H1 (cell line): Measurements from ENCODE around the gene IL17D. TPM values are rescaled to one million over a fixed set of nuclear protein-coding genes. Genes with fewer than 3 reads are reported as not detected.

Experiments used
- CTCF ChIA-PET: fragments of 300-600 bp; sonication (Branson Sonifier 250); formaldehyde crosslinking; loops from one replicate; lab custom pipeline; 2021; ENCODE audit not compliant: partially characterized antibody; lab: Charles Lee
- POLR2A ChIA-PET: fragments of 300-600 bp; sonication (Branson Sonifier 250); formaldehyde crosslinking; loops from one replicate; lab custom pipeline; 2021; ENCODE audit warnings: inconsistent platforms; ENCODE audit not compliant: partially characterized antibody; lab: Charles Lee
- DNase-seq, 2 experiments: peaks; one replicate each; pipeline versions ENCODE4 v3.0.0 to v3.0.0-alpha.2; 2010 to 2022; ENCODE audit warnings: low spot score in 2 of 2, low read depth in 1 of 2, mixed read lengths in 1 of 2
- FAIRE-seq: peaks from 2 replicates; lab custom pipeline; 2011; peaks lifted over from hg19 to GRCh38; lab: Jason Lieb, UNC
- H2AFZ ChIP-seq: 2 replicates; pipeline ENCODE4 v1.8.1; 2012; ENCODE audit warnings: low read length, inconsistent platforms
- H2AK5ac ChIP-seq: 2 replicates; pipeline ENCODE4 v1.6.1; 2013; ENCODE audit warnings: low read depth, low read length
- H2BK120ac ChIP-seq: replicated peaks from 2 replicates; pipeline ENCODE3; 2013; ENCODE audit warnings: low read depth, low read length, inconsistent platforms
- H2BK12ac ChIP-seq: 2 replicates; pipeline ENCODE4 v1.6.1; 2013; ENCODE audit warnings: low read depth, low read length
- H2BK15ac ChIP-seq: 2 replicates; pipeline ENCODE4 v1.6.1; 2013; ENCODE audit warnings: low read length
- H2BK20ac ChIP-seq: 2 replicates; pipeline ENCODE4 v1.6.1; 2013; ENCODE audit warnings: low read length
- H2BK5ac ChIP-seq: 2 replicates; pipeline ENCODE4 v1.6.1; 2013; ENCODE audit warnings: low read depth, low read length
- H3K14ac ChIP-seq: 2 replicates; pipeline ENCODE4 v1.6.1; 2013; ENCODE audit warnings: inconsistent platforms; ENCODE audit not compliant: insufficient read length
- H3K18ac ChIP-seq: 2 replicates; pipeline ENCODE4 v1.6.1; 2013; ENCODE audit warnings: low read length; ENCODE audit errors: extremely low read depth
- H3K23ac ChIP-seq: 2 replicates; pipeline ENCODE4 v1.6.1; 2013; ENCODE audit warnings: inconsistent platforms; ENCODE audit not compliant: insufficient read length
- H3K23me2 ChIP-seq: 2 replicates; pipeline ENCODE4 v1.6.1; 2013; ENCODE audit warnings: low read depth, low read length
- H3K27ac ChIP-seq: 2 replicates; pipeline ENCODE4 v1.6.1; 2011; ENCODE audit warnings: low read depth, low read length, inconsistent platforms
- H3K27me3 ChIP-seq, 4 experiments: replicated peaks in 1 of 4; 1 replicate in 1 of 4; 2 replicates in 3 of 4; pipeline versions ENCODE4 v1.6.1 to v1.8.1; 2011 to 2013; ENCODE audit warnings: low read length in 3 of 4, mild to moderate bottlenecking in 3 of 4, inconsistent platforms in 2 of 4, mixed read lengths in 2 of 4, moderate library complexity in 1 of 4; ENCODE audit not compliant: control insufficient read depth in 3 of 4, insufficient read depth in 3 of 4; ENCODE audit errors: extremely low read depth in 1 of 4
- H3K36me3 ChIP-seq, 4 experiments: 2 replicates each; pipeline versions ENCODE4 v1.6.1 to v1.8.1; 2011 to 2013; ENCODE audit warnings: mild to moderate bottlenecking in 4 of 4, low read length in 3 of 4, moderate library complexity in 2 of 4, control low read depth in 1 of 4, inconsistent platforms in 1 of 4; ENCODE audit not compliant: insufficient read depth in 4 of 4, control insufficient read depth in 2 of 4
- H3K4ac ChIP-seq: replicated peaks from 2 replicates; pipeline ENCODE3; 2013; ENCODE audit warnings: low read length, low read depth, mixed read lengths, inconsistent platforms; ENCODE audit not compliant: insufficient read length
- H3K4me1 ChIP-seq, 4 experiments: replicated peaks in 1 of 4; 1 replicate in 1 of 4; 2 replicates in 3 of 4; pipeline versions ENCODE4 v1.6.1 to v1.8.1; 2011 to 2013; ENCODE audit warnings: low read length in 3 of 4, inconsistent platforms in 2 of 4, mixed read lengths in 1 of 4; ENCODE audit not compliant: insufficient read depth in 4 of 4, control insufficient read depth in 3 of 4
- H3K4me2 ChIP-seq, 2 experiments: 2 replicates each; pipeline versions ENCODE4 v1.6.1 to v1.8.1; 2011 to 2013; ENCODE audit warnings: low read depth in 2 of 2, low read length in 2 of 2, control low read depth in 1 of 2, inconsistent platforms in 1 of 2, mild to moderate bottlenecking in 1 of 2; ENCODE audit not compliant: insufficient read depth in 1 of 2
- H3K4me3 ChIP-seq, 4 experiments: fragments of 200-600, 300-600 bp in 1 of 4; sonication (generic), shearing (Covaris generic), sonication (Bioruptor Twin) in 1 of 4; 2 replicates each; pipeline versions ENCODE4 v1.5.1 to v1.8.1; 2011 to 2016; ENCODE audit warnings: low read length in 4 of 4, low read depth in 3 of 4, control low read depth in 2 of 4, inconsistent platforms in 2 of 4, mild to moderate bottlenecking in 2 of 4, mixed read lengths in 1 of 4, moderate library complexity in 1 of 4; ENCODE audit not compliant: insufficient read depth in 2 of 4; ENCODE audit errors: extremely low read depth in 1 of 4
- H3K56ac ChIP-seq: replicated peaks from 2 replicates; pipeline ENCODE3; 2013; ENCODE audit warnings: low read depth, mild to moderate bottlenecking, mixed read lengths, low read length, inconsistent platforms; ENCODE audit not compliant: insufficient read length
- H3K79me1 ChIP-seq: 2 replicates; pipeline ENCODE4 v1.6.1; 2013; ENCODE audit warnings: low read depth, low read length, control low read depth
- H3K79me2 ChIP-seq, 2 experiments: 2 replicates each; pipeline versions ENCODE4 v1.6.1 to v1.8.1; 2012 to 2013; ENCODE audit warnings: low read length in 2 of 2, mild to moderate bottlenecking in 2 of 2, inconsistent platforms in 1 of 2; ENCODE audit not compliant: insufficient read depth in 2 of 2, control insufficient read depth in 1 of 2
- H3K9ac ChIP-seq, 4 experiments: replicated peaks in 1 of 4; 1 replicate in 1 of 4; 2 replicates in 3 of 4; pipeline versions ENCODE4 v1.6.1 to v1.8.1; 2011 to 2013; ENCODE audit warnings: low read depth in 3 of 4, low read length in 3 of 4, control low read depth in 2 of 4, mild to moderate bottlenecking in 2 of 4, moderate library complexity in 2 of 4, inconsistent platforms in 1 of 4; ENCODE audit errors: extremely low read depth in 1 of 4
- H3K9me3 ChIP-seq, 2 experiments: 2 replicates each; pipeline versions ENCODE4 v1.6.1 to v1.8.1; 2012 to 2013; ENCODE audit warnings: mild to moderate bottlenecking in 2 of 2, moderate library complexity in 2 of 2, control low read depth in 1 of 2, inconsistent platforms in 1 of 2, low read depth in 1 of 2, low read length in 1 of 2, mixed read lengths in 1 of 2; ENCODE audit not compliant: insufficient read depth in 2 of 2
- H4K20me1 ChIP-seq, 2 experiments: replicated peaks in 1 of 2; 2 replicates each; pipeline versions ENCODE3 to v1.8.1; 2011 to 2013; ENCODE audit warnings: inconsistent platforms in 2 of 2, low read length in 2 of 2, mild to moderate bottlenecking in 1 of 2; ENCODE audit not compliant: insufficient read depth in 2 of 2, control insufficient read depth in 1 of 2
- H4K5ac ChIP-seq: 2 replicates; pipeline ENCODE4 v1.6.1; 2013; ENCODE audit warnings: low read length, low read depth, mixed read lengths, inconsistent platforms; ENCODE audit not compliant: insufficient read length
- H4K8ac ChIP-seq: 2 replicates; pipeline ENCODE4 v1.8.0; 2013; ENCODE audit warnings: mild to moderate bottlenecking, moderate library complexity, low read length, inconsistent platforms; ENCODE audit not compliant: insufficient read depth; ENCODE audit errors: extremely low read depth
- H4K91ac ChIP-seq: replicated peaks from 2 replicates; pipeline ENCODE3; 2013; ENCODE audit warnings: low read length, mixed read lengths, inconsistent platforms; ENCODE audit not compliant: insufficient read length
- KDM1A ChIP-seq: fragments of 200-600, 300-600 bp; sonication (generic); IDR thresholded peaks from 2 replicates; pipeline ENCODE4 v1.7.1; 2016; ENCODE audit warnings: mild to moderate bottlenecking, low read length, borderline replicate concordance
- SIRT6 ChIP-seq: IDR thresholded peaks from one replicate; pipeline ENCODE4 v1.7.1; 2012; ENCODE audit warnings: low read length, inconsistent platforms
- WGBS, 2 experiments: shearing (Covaris generic) in 1 of 2; methylation state at CpG; one replicate each; pipeline versions ENCODE4 v1.1.6 to v1.1.7; 2013 to 2015; ENCODE audit warnings: low lambda C conversion rate in 2 of 2, mixed read lengths in 2 of 2, inconsistent platforms in 1 of 2, low coverage in 1 of 2, missing lambda C conversion rate in 1 of 2; ENCODE audit not compliant: insufficient replicate concordance in 2 of 2, insufficient coverage in 1 of 2, insufficient read length in 1 of 2; ENCODE audit errors: extremely low coverage in 1 of 2, missing lambda C conversion rate in 1 of 2; 5-methylcytosine and 5-hydroxymethylcytosine counted together
- polyA plus RNA-seq, 7 experiments: library from polyadenylated mRNA; depleted of rRNA in 3 of 7; stranded (reverse) in 5 of 7; unstranded in 2 of 7; fragments of >200 nt in 5 of 7; fragments of 200-250 nt in 2 of 7; gene quantifications; 1 replicate in 5 of 7; 2 replicates in 1 of 7; 4 replicates in 1 of 7; pipeline versions ENCODE4 v1.2.1 to v1.2.3, GENCODE V29; 2011 to 2013; ENCODE audit warnings: missing spikeins in 2 of 7, mixed read lengths in 2 of 7
- total RNA-seq: library from RNA; stranded (reverse); fragmentation: NEBNext Ultra II Directional; extraction: Animal tissue kit (Norgen Biotek cat#: 25700); gene quantifications from 2 replicates; pipeline ENCODE4 v1.2.1, GENCODE V29; 2021

IL17D gene
- total and polyA plus RNA-seq, 2 of the 8 experiments (the other 6 are each of a cell fraction or from before 2014, with no cell fraction given) = 0.56 to 0.59 TPM

DNA sequence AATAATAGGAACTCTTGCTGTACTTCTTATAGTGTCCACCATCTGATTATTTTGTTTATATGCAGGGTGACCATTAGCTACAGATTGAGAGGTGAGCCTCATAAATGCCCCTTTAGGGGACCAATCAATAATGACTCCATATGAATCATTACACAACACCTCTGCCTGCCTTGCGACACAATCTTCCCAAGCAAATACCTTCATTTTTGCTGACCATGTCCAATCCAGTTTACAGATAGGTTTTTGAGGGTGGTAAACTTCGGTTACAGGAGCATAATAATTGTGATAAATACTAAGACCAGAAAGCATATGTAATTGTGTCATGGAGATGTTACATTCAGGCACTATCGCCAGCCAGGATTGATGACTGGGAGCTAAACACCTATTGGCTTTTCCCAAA is 23.6 kb upstream of the IL17D start:
- Histone ChIP-seq H3K4ac (no peak overlapping the region), H3K18ac (no peak overlapping the region), H2BK5ac (no peak overlapping the region), H2BK12ac (no peak overlapping the region), H3K23me2 (no peaks in the 10 kb centered on the region), H3K9me3 (no peaks in the 10 kb centered on the region), H4K91ac (no peak overlapping the region), H3K79me1 (no peaks in the 10 kb centered on the region), H2AK5ac (no peak overlapping the region), H3K23ac (no peak overlapping the region), H3K14ac (no peak overlapping the region), H3K36me3 (no peaks in the 10 kb centered on the region), H3K56ac (no peak overlapping the region), H3K4me1 (peaks cover 0 to 2% (median 1%) of the 10 kb centered on the region in 4 experiments; a peak in 5 of 7 replicates), H3K4me2 (no peak overlapping the region), H3K4me3 (no peak overlapping the region), H3K27ac (no peak overlapping the region), H4K20me1 (no peaks in the 10 kb centered on the region), H2BK15ac (no peak overlapping the region), H3K79me2 (no peaks in the 10 kb centered on the region), H2BK120ac (no peak overlapping the region), H4K8ac (no peak overlapping the region), H4K5ac (no peak overlapping the region), H2BK20ac (no peak overlapping the region), H2AFZ (no peak overlapping the region), H3K27me3 (no peaks in the 10 kb centered on the region), H3K9ac (no peak overlapping the region)
- WGBS, 2 experiments = 79% methylated on average over 3 of the region's 3 CpGs; no CpG with 5 or more reads in 1 of the 2 experiments
- DNase-seq (no peak), FAIRE-seq (no peak)
- ChIA-PET CTCF (interaction anchor here (1.4 to 1.7 kb wide), 2 partner anchors 15 to 187 kb away, joined by 3 read pairs; no protein-coding TSS in a partner anchor), POLR2A (no interaction called here)
- no peak for TF ChIP-seq SIRT6
- no peak for TF ChIP-seq KDM1A
